H1 (cell line): ENCODE data around the gene ZBTB44. TPM values are rescaled to one million over a fixed set of nuclear protein-coding genes. Genes with fewer than 3 reads are reported as not detected.
"Not testable (repeated sequence)": the region's sequence is repeated elsewhere in the genome, so short reads cannot be mapped to it uniquely, and the experiment has no call there.

Experiments used
- CTCF ChIA-PET: fragments of 300-600 bp; sonication (Branson Sonifier 250); formaldehyde crosslinking; loops from one replicate; lab custom pipeline; 2021; ENCODE audit not compliant: partially characterized antibody; lab: Charles Lee
- POLR2A ChIA-PET: fragments of 300-600 bp; sonication (Branson Sonifier 250); formaldehyde crosslinking; loops from one replicate; lab custom pipeline; 2021; ENCODE audit warnings: inconsistent platforms; ENCODE audit not compliant: partially characterized antibody; lab: Charles Lee
- DNase-seq, 2 experiments: peaks; one replicate each; pipeline versions ENCODE4 v3.0.0 to v3.0.0-alpha.2; 2010 to 2022; ENCODE audit warnings: low spot score in 2 of 2, low read depth in 1 of 2, mixed read lengths in 1 of 2
- FAIRE-seq: peaks from 2 replicates; lab custom pipeline; 2011; peaks lifted over from hg19 to GRCh38; lab: Jason Lieb, UNC
- H2AFZ ChIP-seq: 2 replicates; pipeline ENCODE4 v1.8.1; 2012; ENCODE audit warnings: low read length, inconsistent platforms
- H2AK5ac ChIP-seq: 2 replicates; pipeline ENCODE4 v1.6.1; 2013; ENCODE audit warnings: low read depth, low read length
- H2BK120ac ChIP-seq: replicated peaks from 2 replicates; pipeline ENCODE3; 2013; ENCODE audit warnings: low read depth, low read length, inconsistent platforms
- H2BK12ac ChIP-seq: 2 replicates; pipeline ENCODE4 v1.6.1; 2013; ENCODE audit warnings: low read depth, low read length
- H2BK15ac ChIP-seq: 2 replicates; pipeline ENCODE4 v1.6.1; 2013; ENCODE audit warnings: low read length
- H2BK20ac ChIP-seq: 2 replicates; pipeline ENCODE4 v1.6.1; 2013; ENCODE audit warnings: low read length
- H2BK5ac ChIP-seq: 2 replicates; pipeline ENCODE4 v1.6.1; 2013; ENCODE audit warnings: low read depth, low read length
- H3K14ac ChIP-seq: 2 replicates; pipeline ENCODE4 v1.6.1; 2013; ENCODE audit warnings: inconsistent platforms; ENCODE audit not compliant: insufficient read length
- H3K18ac ChIP-seq: 2 replicates; pipeline ENCODE4 v1.6.1; 2013; ENCODE audit warnings: low read length; ENCODE audit errors: extremely low read depth
- H3K23ac ChIP-seq: 2 replicates; pipeline ENCODE4 v1.6.1; 2013; ENCODE audit warnings: inconsistent platforms; ENCODE audit not compliant: insufficient read length
- H3K23me2 ChIP-seq: 2 replicates; pipeline ENCODE4 v1.6.1; 2013; ENCODE audit warnings: low read depth, low read length
- H3K27ac ChIP-seq: 2 replicates; pipeline ENCODE4 v1.6.1; 2011; ENCODE audit warnings: low read depth, low read length, inconsistent platforms
- H3K27me3 ChIP-seq, 4 experiments: replicated peaks in 1 of 4; 1 replicate in 1 of 4; 2 replicates in 3 of 4; pipeline versions ENCODE4 v1.6.1 to v1.8.1; 2011 to 2013; ENCODE audit warnings: low read length in 3 of 4, mild to moderate bottlenecking in 3 of 4, inconsistent platforms in 2 of 4, mixed read lengths in 2 of 4, moderate library complexity in 1 of 4; ENCODE audit not compliant: control insufficient read depth in 3 of 4, insufficient read depth in 3 of 4; ENCODE audit errors: extremely low read depth in 1 of 4
- H3K36me3 ChIP-seq, 4 experiments: 2 replicates each; pipeline versions ENCODE4 v1.6.1 to v1.8.1; 2011 to 2013; ENCODE audit warnings: mild to moderate bottlenecking in 4 of 4, low read length in 3 of 4, moderate library complexity in 2 of 4, control low read depth in 1 of 4, inconsistent platforms in 1 of 4; ENCODE audit not compliant: insufficient read depth in 4 of 4, control insufficient read depth in 2 of 4
- H3K4ac ChIP-seq: replicated peaks from 2 replicates; pipeline ENCODE3; 2013; ENCODE audit warnings: low read length, low read depth, mixed read lengths, inconsistent platforms; ENCODE audit not compliant: insufficient read length
- H3K4me1 ChIP-seq, 4 experiments: replicated peaks in 1 of 4; 1 replicate in 1 of 4; 2 replicates in 3 of 4; pipeline versions ENCODE4 v1.6.1 to v1.8.1; 2011 to 2013; ENCODE audit warnings: low read length in 3 of 4, inconsistent platforms in 2 of 4, mixed read lengths in 1 of 4; ENCODE audit not compliant: insufficient read depth in 4 of 4, control insufficient read depth in 3 of 4
- H3K4me2 ChIP-seq, 2 experiments: 2 replicates each; pipeline versions ENCODE4 v1.6.1 to v1.8.1; 2011 to 2013; ENCODE audit warnings: low read depth in 2 of 2, low read length in 2 of 2, control low read depth in 1 of 2, inconsistent platforms in 1 of 2, mild to moderate bottlenecking in 1 of 2; ENCODE audit not compliant: insufficient read depth in 1 of 2
- H3K4me3 ChIP-seq, 4 experiments: fragments of 200-600, 300-600 bp in 1 of 4; sonication (generic), shearing (Covaris generic), sonication (Bioruptor Twin) in 1 of 4; 2 replicates each; pipeline versions ENCODE4 v1.5.1 to v1.8.1; 2011 to 2016; ENCODE audit warnings: low read length in 4 of 4, low read depth in 3 of 4, control low read depth in 2 of 4, inconsistent platforms in 2 of 4, mild to moderate bottlenecking in 2 of 4, mixed read lengths in 1 of 4, moderate library complexity in 1 of 4; ENCODE audit not compliant: insufficient read depth in 2 of 4; ENCODE audit errors: extremely low read depth in 1 of 4
- H3K56ac ChIP-seq: replicated peaks from 2 replicates; pipeline ENCODE3; 2013; ENCODE audit warnings: low read depth, mild to moderate bottlenecking, mixed read lengths, low read length, inconsistent platforms; ENCODE audit not compliant: insufficient read length
- H3K79me1 ChIP-seq: 2 replicates; pipeline ENCODE4 v1.6.1; 2013; ENCODE audit warnings: low read depth, low read length, control low read depth
- H3K79me2 ChIP-seq, 2 experiments: 2 replicates each; pipeline versions ENCODE4 v1.6.1 to v1.8.1; 2012 to 2013; ENCODE audit warnings: low read length in 2 of 2, mild to moderate bottlenecking in 2 of 2, inconsistent platforms in 1 of 2; ENCODE audit not compliant: insufficient read depth in 2 of 2, control insufficient read depth in 1 of 2
- H3K9ac ChIP-seq, 4 experiments: replicated peaks in 1 of 4; 1 replicate in 1 of 4; 2 replicates in 3 of 4; pipeline versions ENCODE4 v1.6.1 to v1.8.1; 2011 to 2013; ENCODE audit warnings: low read depth in 3 of 4, low read length in 3 of 4, control low read depth in 2 of 4, mild to moderate bottlenecking in 2 of 4, moderate library complexity in 2 of 4, inconsistent platforms in 1 of 4; ENCODE audit errors: extremely low read depth in 1 of 4
- H3K9me3 ChIP-seq, 2 experiments: 2 replicates each; pipeline versions ENCODE4 v1.6.1 to v1.8.1; 2012 to 2013; ENCODE audit warnings: mild to moderate bottlenecking in 2 of 2, moderate library complexity in 2 of 2, control low read depth in 1 of 2, inconsistent platforms in 1 of 2, low read depth in 1 of 2, low read length in 1 of 2, mixed read lengths in 1 of 2; ENCODE audit not compliant: insufficient read depth in 2 of 2
- H4K20me1 ChIP-seq, 2 experiments: replicated peaks in 1 of 2; 2 replicates each; pipeline versions ENCODE3 to v1.8.1; 2011 to 2013; ENCODE audit warnings: inconsistent platforms in 2 of 2, low read length in 2 of 2, mild to moderate bottlenecking in 1 of 2; ENCODE audit not compliant: insufficient read depth in 2 of 2, control insufficient read depth in 1 of 2
- H4K5ac ChIP-seq: 2 replicates; pipeline ENCODE4 v1.6.1; 2013; ENCODE audit warnings: low read length, low read depth, mixed read lengths, inconsistent platforms; ENCODE audit not compliant: insufficient read length
- H4K8ac ChIP-seq: 2 replicates; pipeline ENCODE4 v1.8.0; 2013; ENCODE audit warnings: mild to moderate bottlenecking, moderate library complexity, low read length, inconsistent platforms; ENCODE audit not compliant: insufficient read depth; ENCODE audit errors: extremely low read depth
- H4K91ac ChIP-seq: replicated peaks from 2 replicates; pipeline ENCODE3; 2013; ENCODE audit warnings: low read length, mixed read lengths, inconsistent platforms; ENCODE audit not compliant: insufficient read length
- WGBS, 2 experiments: shearing (Covaris generic) in 1 of 2; methylation state at CpG; one replicate each; pipeline versions ENCODE4 v1.1.6 to v1.1.7; 2013 to 2015; ENCODE audit warnings: low lambda C conversion rate in 2 of 2, mixed read lengths in 2 of 2, inconsistent platforms in 1 of 2, low coverage in 1 of 2, missing lambda C conversion rate in 1 of 2; ENCODE audit not compliant: insufficient replicate concordance in 2 of 2, insufficient coverage in 1 of 2, insufficient read length in 1 of 2; ENCODE audit errors: extremely low coverage in 1 of 2, missing lambda C conversion rate in 1 of 2; 5-methylcytosine and 5-hydroxymethylcytosine counted together
- polyA plus RNA-seq, 7 experiments: library from polyadenylated mRNA; depleted of rRNA in 3 of 7; stranded (reverse) in 5 of 7; unstranded in 2 of 7; fragments of >200 nt in 5 of 7; fragments of 200-250 nt in 2 of 7; gene quantifications; 1 replicate in 5 of 7; 2 replicates in 1 of 7; 4 replicates in 1 of 7; pipeline versions ENCODE4 v1.2.1 to v1.2.3, GENCODE V29; 2011 to 2013; ENCODE audit warnings: missing spikeins in 2 of 7, mixed read lengths in 2 of 7
- total RNA-seq: library from RNA; stranded (reverse); fragmentation: NEBNext Ultra II Directional; extraction: Animal tissue kit (Norgen Biotek cat#: 25700); gene quantifications from 2 replicates; pipeline ENCODE4 v1.2.1, GENCODE V29; 2021

Gene ZBTB44
- total and polyA plus RNA-seq, 2 of the 8 experiments (the other 6 are each of a cell fraction or from before 2014, with no cell fraction given), result 37.2 to 158 TPM

GRCh38 chr11:130233888-130234287, 80.8 kb downstream of the ZBTB44 start:
- H3K79me2 ChIP-seq, H3K9ac ChIP-seq, H2AK5ac ChIP-seq, H3K23me2 ChIP-seq, H3K4me3 ChIP-seq, H3K27me3 ChIP-seq, FAIRE-seq, DNase-seq, CTCF ChIA-PET, H3K79me1 ChIP-seq, H2AFZ ChIP-seq, H4K91ac ChIP-seq, H3K4me2 ChIP-seq, H3K4ac ChIP-seq, H2BK120ac ChIP-seq, H2BK20ac ChIP-seq, H4K5ac ChIP-seq, H3K4me1 ChIP-seq, H4K8ac ChIP-seq, H3K56ac ChIP-seq, H2BK12ac ChIP-seq, H2BK5ac ChIP-seq, H3K18ac ChIP-seq, H3K27ac ChIP-seq, H3K14ac ChIP-seq, H3K9me3 ChIP-seq, H4K20me1 ChIP-seq, H3K23ac ChIP-seq, H2BK15ac ChIP-seq, POLR2A ChIA-PET: not testable (repeated sequence)
- H3K36me3 ChIP-seq, result peaks cover 4 to 29% (median 19%) of the 10 kb centered on the region in 4 experiments; a peak in 6 of 8 replicates
- WGBS, 2 experiments, result 95% methylated on average over 2 of the region's 3 CpGs; no CpG with 5 or more reads in 1 of the 2 experiments

GRCh38 chr11:130233486-130233885, 81.2 kb downstream of the ZBTB44 start:
- DNase-seq, H3K23me2 ChIP-seq, POLR2A ChIA-PET, H2BK20ac ChIP-seq, H2BK120ac ChIP-seq, CTCF ChIA-PET, H3K27ac ChIP-seq, H3K18ac ChIP-seq, H2AK5ac ChIP-seq, H3K4me3 ChIP-seq, H2BK12ac ChIP-seq, H3K14ac ChIP-seq, H2AFZ ChIP-seq, H3K23ac ChIP-seq, FAIRE-seq, H3K4ac ChIP-seq, H2BK15ac ChIP-seq, H4K8ac ChIP-seq, H3K9me3 ChIP-seq, H3K79me2 ChIP-seq, H4K5ac ChIP-seq, H3K4me1 ChIP-seq, H3K79me1 ChIP-seq, H3K4me2 ChIP-seq, H3K9ac ChIP-seq, H2BK5ac ChIP-seq, H4K91ac ChIP-seq, H3K56ac ChIP-seq, H4K20me1 ChIP-seq, H3K27me3 ChIP-seq: not testable (repeated sequence)
- peaks cover 4 to 28% (median 18%) of the 10 kb centered on the region in 4 experiments; a peak in 6 of 8 replicates for H3K36me3 ChIP-seq
